GM12875 (cell line): ENCODE measurements around the gene DST.

Experiments
- H3K4me3 ChIP-seq: one replicate; pipeline ENCODE4 v1.5.1; 2011; ENCODE audit warnings: low read depth, low read length, control low read depth
- TF ChIP-seq, protein P1 (sequence below): IDR thresholded peaks from 2 replicates; pipeline ENCODE4 v1.5.1; 2011; ENCODE audit warnings: low read depth, mild to moderate bottlenecking, control low read depth, inconsistent platforms, low read length, moderate library complexity, borderline replicate concordance; ENCODE audit not compliant: insufficient read depth

Gene DST

DNA sequence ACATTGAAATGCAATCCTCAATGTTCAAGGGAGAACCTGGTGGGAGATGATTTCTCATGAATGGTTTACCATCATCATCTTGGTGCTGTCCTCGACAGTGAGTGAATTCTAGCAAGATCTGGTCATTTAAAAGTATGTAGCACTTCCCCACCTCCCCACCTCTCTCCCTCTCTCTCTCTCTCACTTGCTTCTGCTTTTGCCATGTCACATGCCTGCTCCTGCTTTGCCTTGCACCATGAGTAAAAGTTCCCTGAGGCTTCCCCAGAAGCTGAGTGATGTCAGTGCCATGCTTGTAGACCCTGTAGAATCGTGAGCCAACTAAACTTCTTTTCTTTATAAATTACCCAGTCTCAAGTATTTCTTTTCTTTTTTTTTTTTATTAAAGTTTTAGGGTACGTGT is 60.5 kb downstream of the DST start:
- H3K4me3 ChIP-seq, result no peak overlapping the region
- TF ChIP-seq, protein P1, sequence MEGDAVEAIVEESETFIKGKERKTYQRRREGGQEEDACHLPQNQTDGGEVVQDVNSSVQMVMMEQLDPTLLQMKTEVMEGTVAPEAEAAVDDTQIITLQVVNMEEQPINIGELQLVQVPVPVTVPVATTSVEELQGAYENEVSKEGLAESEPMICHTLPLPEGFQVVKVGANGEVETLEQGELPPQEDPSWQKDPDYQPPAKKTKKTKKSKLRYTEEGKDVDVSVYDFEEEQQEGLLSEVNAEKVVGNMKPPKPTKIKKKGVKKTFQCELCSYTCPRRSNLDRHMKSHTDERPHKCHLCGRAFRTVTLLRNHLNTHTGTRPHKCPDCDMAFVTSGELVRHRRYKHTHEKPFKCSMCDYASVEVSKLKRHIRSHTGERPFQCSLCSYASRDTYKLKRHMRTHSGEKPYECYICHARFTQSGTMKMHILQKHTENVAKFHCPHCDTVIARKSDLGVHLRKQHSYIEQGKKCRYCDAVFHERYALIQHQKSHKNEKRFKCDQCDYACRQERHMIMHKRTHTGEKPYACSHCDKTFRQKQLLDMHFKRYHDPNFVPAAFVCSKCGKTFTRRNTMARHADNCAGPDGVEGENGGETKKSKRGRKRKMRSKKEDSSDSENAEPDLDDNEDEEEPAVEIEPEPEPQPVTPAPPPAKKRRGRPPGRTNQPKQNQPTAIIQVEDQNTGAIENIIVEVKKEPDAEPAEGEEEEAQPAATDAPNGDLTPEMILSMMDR, result no peak

DNA sequence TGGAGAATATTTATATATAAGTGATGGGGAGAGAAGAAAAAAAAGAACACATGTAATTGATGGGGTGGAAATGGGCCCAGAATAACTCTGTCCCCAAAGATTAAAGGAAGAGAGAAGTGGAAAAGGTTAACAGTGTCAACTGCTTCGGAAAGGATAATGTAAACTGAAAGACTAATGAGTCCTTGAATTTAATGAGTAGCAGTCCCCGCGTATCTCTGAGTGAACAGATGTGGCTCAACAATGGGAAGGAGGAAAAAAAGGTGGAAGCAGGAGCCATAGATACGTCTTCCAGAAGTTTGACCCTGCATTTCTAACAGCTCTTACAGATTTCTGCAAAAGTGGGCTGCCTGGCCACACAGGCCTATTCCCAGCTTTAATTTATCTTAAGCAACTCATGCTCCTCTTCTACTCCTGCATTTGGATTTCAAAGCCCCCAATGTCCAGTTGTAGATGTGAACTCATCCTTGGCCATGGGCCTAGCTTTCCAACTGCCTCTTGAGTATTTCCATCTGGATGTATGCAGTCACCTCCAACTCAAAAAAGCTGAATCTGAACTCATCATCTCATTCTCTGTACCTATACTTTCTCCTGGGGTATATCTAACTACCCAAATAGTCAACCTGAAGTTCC is 61.3 kb downstream of the DST start:
- TF ChIP-seq, protein P1, result no peak
- no peak overlapping the region for H3K4me3 ChIP-seq

DNA sequence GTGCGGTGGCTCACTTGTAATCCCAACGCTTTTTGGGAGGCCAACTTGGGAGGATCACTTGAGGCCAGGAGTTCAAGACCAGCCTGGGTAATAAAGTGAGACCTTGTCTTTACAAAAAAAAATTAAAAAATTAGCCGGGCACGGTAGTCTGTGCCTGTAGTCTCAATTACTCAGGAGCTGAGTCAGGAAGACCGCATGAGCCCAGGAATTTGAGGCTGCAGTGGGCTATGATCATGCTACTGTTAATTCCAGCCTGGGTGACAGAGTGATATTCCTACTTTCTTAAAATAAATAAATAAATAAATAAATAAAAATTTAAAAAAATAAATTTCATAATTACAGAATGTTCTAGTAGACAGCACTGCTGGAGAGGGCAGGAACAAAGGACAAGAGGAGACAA is 62.4 kb downstream of the DST start:
- TF ChIP-seq, protein P1, result no peak
- H3K4me3 ChIP-seq, result no peak overlapping the region

DNA sequence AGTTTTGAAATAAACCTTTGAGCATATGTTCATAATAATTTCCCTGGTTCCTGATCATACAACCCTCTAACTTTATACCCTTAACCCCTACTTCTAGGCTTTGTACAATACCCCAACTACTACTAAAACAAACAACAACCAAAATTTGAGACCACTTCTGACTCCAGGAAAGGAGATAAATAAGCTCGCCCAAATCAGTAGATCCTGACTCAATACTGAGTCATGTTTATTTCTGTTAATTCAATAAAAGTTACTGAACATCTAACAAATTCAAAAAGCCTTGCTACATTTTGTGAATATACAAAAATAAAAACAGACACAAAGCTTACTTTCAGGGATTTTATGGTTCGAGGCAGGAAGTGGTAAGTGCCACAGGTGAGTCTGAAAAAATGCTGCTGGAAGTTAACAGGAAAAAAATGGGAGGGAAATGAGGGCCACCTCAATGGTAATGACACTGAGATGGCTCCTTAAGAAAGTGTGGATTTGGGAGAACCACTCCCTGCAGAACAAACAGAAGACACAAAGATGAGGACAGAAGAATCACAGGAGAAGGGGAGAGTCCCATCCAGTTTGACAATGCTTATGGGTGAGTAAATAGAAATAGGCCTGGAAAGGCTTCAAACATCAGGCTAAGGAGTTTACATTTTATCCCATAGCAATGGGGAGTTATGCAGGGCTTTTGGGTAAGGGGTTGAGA is 63.4 kb downstream of the DST start:
- TF ChIP-seq, protein P1, result no peak
- H3K4me3 ChIP-seq, result no peak overlapping the region

DNA sequence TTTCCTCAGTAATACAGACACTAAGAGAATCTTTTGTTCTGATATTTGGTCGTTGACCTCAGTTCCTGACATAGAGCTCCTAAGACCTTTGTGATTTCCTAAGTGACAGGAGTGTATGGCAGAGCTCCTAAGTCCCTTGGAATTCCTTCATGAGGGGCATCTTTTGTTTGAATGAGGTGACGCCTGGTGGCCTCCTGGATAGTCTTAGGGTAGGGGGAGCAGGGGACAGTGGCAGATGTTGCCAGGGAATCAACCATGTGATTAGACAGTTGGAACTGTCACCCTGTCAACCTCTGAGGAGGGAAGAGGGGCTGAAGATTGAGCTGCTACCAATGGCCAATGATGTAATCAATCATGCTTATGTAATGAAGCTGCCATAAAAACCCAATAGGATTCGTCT is 67.0 kb downstream of the DST start:
- TF ChIP-seq, protein P1, result no peak

DNA sequence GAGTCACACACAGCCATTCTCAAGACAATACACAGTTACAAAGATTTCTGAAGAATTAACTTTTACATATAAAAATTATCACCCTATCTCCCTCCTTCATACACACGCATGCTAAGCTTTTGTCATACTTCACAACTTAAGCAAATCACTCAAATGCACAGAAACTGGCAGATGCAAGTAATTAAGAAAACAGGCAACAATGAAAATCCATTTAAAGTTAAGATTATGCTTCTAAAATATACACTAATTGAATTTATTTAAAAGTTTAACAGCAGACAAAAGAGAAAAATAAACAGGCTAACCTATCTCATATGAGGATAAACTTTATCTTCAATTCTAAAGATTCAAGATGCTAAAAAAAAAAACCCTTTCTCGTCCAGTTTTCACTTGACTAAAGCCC is 68.4 kb downstream of the DST start:
- no peak overlapping the region for H3K4me3 ChIP-seq
- TF ChIP-seq, protein P1, result no peak

More for the DNA sequence above, 67.0 kb downstream of the DST start:
- H3K4me3 ChIP-seq, result no peak overlapping the region

DNA sequence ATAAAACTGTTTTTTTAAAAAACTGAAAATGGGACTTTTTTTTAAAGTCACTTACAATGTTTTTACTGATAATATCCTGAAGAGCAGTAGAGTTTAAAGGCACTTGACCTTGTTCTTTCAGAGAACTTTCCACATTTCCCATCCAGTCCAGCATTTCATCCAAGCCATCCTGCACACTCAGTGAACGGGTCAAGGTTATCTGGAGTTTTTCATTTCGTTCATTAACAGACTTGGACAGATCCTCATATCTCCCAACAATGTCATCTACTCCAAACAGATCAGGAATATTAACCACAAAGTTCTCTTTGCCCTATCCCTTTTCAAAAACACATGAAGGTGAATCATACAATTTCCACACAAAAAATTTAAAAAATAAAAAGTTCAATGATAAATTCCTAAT is 69.1 kb downstream of the DST start:
- no peak overlapping the region for H3K4me3 ChIP-seq
- TF ChIP-seq, protein P1, result no peak
